Islet precursor cell (in vitro differentiated cells): ENCODE measurements around the gene COL16A1.
A peak's percentile ranks its signal among the peaks of the same experiment; 100 is the strongest.
"Not testable (repeated sequence)": the region's sequence is repeated elsewhere in the genome, so short reads cannot be mapped to it uniquely, and the experiment has no call there.

Experiments used
- DNase-seq: peaks from one replicate; pipeline ENCODE4 v3.0.0-alpha.2; 2018

COL16A1 gene

DNA sequence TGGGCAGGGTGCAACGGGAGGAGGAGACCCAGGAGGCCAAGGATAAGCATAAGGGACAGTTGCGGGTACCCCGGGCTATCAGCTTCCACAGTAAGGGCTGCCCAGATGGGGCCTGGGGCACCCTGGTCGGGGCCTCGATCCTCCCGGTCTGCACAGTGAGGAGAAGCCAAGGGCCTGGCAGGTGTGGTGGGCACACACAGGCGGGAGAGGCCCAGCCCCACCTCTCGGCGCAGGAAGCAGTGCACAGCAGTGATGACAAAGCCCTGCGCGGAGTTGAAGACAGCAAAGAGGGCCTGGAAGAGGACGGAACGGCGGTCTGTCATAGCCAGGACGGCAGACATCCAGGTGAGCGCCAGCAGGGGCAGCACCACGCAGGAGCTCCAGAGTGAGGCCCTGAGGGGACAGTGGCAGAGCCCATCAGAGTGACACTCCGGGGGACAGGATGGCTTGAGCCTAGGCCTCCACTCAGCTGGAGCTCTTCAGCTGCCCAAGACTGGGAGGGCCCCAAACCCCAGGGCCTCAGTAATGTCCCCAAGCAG, 29.0 kb upstream of the COL16A1 start:
- DNase-seq: no peak

DNA sequence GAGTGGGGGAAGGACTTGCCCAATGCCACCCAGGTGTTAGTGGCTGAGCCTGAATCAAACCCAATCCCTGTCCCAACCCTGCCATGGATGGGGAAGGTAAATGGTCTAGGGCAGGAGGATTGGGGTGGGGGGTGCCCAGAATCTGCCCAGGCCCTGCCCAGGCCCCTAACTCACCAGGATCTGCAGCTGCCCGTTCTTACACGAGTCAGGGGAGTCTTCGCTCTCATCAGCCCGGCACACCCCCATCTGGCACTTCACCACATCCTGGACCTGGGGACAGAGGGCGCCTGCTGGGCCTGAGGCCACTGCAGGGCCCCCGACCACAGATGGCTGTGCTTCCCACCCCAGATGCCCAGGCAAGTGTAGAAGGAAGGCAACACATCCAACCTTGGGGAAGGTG, 28.5 kb upstream of the COL16A1 start:
- no peak for DNase-seq

DNA sequence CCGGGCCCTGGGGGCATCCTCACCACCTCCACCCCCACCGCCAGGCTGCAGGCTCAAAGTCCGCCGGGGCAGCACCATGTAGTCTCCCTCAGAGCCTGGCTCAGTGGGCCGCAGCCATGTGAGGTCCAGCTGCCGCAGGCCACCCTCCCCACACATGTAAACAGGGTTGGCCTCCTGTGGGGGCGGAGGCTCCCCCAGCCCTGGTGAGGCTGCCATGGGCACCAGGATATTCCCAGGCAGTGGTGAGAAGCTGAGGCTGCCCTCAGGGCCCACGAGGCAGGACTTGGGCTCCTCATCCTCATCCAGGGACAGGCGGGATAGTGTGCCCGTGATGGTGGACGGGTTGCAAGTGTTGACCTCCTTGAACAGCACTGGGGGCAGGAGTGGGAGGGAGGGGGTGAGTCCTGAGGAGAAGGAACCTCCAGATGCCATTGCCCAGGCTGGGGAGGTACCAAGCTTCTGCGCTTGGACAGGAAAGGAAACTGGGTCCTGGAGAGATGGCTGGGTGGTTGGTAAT, 27.3 kb upstream of the COL16A1 start:
- no peak for DNase-seq

DNA sequence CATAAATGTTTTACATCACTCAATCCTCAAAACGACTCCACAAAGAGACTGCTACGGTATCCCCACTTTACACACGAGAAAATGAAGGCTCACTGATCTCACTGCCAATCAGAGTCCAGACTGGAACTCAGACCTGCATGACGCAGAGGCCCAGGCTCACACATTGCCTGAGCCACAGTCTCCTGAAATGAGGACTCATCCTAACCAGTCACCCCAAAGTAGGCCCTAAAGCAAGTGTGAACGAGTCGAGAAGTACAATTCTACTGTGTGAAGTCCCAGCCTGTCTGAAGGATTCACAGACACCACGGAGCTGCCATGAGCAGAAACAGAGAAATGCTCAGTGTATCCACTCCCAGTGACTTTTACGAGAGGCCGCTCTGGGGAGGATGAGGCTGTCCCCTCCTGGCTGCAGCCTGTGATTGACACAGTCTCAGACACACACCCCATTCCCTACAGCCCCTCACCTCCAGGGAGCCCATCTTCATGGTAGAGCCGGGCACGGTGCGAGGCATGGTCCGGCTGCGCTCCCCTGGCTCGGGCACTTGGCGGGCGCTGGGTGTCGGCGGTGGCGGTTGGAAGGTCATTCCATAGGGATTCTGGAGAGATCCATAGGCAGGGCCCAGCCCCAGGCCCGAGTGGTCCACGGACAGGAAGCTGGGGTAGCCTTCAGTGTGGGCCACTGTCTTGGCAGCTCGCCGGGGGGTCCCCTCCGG, 26.7 kb upstream of the COL16A1 start:
- no peak for DNase-seq

DNA sequence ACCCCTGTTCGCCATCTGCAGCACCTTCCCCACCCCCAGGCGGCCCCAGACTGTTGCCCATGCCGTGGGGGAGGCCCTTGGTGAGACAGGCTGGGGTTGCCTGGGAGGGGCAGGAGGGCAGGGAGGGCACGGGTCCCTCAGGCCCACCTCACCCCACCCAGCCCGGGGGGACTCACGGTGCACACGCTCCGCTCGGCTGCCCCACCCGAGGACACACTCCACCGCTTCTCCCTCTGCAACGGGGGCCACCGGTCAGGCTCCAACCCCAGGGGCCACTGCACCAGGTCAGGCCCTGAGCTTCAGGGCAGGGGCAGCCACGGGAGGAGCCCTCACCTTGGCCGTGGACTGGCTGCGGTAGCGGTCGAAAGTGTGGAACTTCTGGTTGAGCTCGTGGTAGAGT, 24.0 kb upstream of the COL16A1 start:
- DNase-seq: no peak

DNA sequence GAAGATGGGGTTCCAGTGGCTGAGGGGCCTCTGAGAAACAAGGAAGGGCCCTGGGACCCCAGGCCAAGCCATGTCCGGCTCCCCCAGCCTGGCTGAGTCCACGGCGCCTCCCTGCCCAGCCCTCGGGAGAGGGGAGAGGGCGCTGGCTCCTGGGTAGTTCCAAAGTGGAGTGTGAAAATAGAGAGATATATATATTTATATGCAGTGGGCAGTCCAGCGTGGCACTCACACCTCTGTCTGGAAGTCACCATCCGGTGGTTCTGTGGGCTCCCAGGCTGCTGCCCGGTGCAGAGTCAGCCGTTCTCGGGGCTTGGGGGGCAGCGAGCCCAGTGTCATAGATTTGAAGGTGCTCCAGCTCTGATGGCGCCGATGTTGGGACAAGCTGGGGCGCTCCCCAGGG, 23.4 kb upstream of the COL16A1 start:
- DNase-seq: no peak

DNA sequence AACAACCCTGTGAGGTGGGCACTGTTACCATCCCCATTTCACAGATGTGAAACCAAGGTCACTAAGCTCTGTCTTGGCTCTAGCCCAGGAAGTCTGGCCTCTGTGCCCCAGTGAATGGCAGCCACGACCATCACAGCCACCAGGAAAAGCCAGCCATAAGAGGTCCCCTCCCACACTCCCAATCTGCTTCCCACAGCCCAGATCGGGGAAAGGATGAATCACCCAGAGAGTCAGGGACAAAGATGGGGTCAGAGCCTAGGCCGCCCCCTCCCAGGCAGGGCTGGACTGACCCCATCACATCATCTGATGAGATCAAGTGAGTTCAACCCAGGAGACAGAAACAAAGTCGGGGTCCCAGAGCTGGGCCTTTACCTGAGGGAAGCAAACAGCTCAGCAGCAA, 22.9 kb upstream of the COL16A1 start:
- DNase-seq: no peak

DNA sequence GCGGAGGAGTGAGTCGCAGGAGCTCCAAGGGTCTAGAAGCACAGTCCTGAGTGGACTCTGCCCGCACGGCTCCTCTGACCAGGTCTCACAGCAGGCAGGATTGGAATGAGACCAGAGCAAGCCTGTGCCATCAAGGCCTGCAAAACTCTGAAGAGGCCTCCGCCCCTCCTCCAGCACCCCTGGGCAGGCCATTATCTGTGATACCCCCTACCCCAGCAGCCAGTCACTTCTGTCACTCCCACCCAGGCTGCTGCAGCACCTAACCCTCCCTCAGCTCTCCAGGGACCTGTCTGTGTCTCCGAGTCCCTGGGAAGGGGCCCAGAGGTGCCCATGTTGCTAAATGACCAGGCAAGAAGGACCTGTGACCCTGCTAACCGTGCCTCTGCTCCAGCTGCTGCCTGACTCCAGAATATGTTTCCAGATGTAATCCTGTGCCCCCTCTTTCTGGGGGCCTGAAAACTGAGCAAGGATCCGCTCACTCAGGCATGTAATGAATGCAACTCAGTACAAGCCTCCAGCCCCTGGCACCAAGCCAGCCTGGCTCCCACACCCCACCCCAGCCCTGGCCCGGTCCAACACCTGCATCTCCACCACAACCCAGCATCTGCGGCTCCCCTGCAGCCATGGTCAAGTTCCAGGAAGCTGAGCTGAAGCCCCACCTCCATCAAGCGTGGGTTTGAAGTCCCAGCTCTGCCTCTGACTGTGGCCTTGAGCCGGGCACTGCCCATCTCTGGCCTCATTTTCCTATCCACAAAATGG, 22.1 kb upstream of the COL16A1 start:
- DNase-seq: no peak

DNA sequence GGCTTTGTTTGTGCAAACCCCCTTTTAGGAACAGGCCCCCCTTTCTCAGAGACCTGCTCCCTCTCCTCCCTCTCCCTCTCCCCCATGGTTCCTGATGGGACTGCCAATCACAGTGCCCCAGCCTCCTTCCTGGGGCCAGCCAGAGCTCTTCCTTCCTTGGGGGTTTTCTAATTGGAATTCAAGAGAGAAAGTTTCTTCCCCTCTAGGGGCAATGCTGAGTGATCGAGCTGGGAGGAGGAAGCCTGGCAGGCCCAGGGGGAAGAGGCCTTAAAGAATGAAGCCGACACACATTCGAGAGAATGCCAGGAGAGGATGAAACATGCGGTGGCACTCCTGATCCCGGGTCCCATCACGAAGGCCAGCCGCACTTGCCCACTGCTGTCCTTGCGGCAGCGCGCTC, 21.3 kb upstream of the COL16A1 start:
- no peak for DNase-seq

DNA sequence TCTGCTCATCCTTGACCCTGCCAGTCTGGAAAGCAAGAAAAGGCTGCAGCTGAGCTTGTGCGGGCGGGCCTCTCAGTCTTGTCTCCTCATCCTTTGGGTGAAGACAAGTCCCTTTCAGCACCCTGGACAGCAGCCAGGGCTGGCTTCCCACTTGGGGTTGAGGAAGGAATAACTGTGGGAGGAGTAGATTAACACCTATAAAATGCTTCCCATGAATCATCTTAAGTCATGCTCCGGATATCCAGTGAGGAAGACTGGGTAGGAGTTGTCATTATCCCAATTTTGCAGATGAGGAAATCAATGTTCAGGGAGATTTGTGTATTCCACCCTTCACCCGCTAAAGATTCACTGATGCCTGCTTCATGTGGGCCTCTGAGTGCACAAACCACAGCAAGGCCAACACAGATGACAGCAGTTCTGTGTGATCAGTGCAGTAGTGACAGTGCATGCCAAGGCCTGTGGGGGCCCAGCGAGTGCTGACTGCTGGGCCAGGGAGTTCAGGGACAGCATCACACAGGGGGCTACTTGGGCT, 20.1 kb upstream of the COL16A1 start:
- DNase-seq: peak; percentile 90

DNA sequence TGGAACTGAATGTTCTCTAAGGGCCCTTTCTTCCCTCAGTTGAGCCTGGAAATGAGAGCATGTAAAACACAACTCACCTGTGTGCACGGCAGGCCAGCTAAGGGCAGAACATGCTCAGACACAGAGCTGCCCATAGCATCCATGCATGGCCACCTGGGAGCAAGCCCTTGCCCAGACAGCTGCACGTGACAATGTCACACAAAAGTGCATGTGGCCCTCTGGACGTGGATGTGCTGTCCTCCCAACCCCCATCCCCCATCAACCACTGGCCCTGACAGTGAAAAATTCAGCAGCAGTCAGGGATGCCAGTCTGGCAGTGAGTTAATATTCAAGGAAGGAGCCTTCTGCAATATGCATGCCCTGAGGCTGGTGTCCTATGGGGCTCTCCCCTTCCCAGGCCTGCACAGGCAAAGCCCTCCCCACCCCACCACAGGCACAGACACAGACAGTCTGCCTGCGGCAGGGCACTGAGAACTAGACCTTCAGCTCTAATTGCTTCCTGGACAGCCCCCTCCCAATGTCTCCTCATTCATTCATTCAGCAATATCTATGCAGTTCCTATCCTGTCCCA, 14.6 kb upstream of the COL16A1 start:
- no peak for DNase-seq

DNA sequence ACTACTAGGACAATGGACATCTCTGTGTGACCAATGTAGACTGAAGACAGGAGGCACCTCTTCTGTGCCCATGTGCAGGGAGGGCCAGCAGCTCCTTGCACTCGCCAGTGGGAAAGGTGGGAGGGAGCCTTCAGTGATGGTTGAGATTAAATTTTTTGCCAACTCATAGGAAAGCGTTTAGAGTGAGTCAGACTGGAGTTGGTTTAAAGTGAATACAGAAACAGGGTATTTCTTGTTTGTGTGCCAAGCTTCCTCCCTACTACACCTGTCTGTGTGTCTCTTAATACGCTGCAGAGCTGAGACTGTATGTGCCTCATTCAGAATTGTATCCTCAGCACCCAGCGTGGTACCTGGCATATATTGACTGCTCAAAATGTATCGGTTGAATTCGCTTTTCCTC, 13.5 kb upstream of the COL16A1 start:
- DNase-seq: no peak

DNA sequence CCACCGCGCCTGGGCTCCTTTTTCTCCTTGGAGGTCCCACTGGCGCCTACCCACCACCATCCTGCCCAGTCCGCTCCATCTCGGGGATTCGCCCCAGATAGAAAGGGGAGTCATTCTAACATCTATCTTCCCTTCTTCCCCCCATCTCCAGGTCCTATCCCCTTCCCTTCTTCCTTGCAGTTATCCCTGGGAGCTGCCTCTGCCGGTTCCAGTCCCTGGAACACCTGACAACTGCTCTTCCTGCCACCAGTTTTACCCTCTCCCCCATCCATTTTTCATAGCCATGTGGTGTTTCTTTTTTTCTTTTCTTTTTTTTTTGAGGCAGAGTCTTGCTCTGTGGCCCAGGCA, 12.0 kb upstream of the COL16A1 start:
- no peak for DNase-seq

DNA sequence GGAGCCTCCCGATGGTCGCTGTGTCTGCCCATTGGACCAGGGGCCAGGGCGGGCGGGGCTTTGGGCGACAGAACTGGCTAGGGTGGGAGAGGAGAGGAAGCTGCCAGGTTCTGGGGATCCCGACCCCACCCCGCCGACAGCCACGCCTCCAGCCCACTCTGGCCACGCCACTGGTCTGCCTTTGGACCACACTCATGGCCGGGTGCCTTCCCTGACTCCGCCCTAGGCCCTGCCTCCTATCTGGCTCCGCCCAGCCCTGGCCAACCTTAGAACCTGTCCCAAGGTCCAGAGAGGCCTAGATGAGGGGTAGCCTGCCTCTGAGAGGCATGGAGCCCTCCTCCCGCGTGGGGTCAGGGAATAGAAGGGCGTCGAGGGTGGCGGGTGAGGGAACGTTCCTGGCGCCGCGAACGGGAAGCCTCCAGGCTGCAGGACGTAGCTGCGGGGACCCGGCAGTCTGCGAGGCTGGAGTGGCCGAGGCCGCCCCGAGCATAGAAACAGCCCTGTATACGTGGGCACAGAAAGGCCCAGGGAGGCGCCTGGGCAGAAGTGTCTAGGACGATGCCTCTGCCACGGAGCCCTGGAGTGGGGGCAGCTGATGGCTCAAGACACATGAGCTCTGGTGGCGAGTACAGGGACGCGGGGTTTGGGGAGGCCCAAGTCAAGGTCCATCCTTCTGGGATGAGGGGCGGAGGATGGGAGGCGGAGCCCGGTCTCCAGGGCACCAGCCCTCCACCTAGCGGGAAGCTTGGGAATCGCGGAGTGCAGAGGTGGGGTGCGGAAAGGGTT, 11.5 kb upstream of the COL16A1 start:
- DNase-seq: peak; percentile 99

DNA sequence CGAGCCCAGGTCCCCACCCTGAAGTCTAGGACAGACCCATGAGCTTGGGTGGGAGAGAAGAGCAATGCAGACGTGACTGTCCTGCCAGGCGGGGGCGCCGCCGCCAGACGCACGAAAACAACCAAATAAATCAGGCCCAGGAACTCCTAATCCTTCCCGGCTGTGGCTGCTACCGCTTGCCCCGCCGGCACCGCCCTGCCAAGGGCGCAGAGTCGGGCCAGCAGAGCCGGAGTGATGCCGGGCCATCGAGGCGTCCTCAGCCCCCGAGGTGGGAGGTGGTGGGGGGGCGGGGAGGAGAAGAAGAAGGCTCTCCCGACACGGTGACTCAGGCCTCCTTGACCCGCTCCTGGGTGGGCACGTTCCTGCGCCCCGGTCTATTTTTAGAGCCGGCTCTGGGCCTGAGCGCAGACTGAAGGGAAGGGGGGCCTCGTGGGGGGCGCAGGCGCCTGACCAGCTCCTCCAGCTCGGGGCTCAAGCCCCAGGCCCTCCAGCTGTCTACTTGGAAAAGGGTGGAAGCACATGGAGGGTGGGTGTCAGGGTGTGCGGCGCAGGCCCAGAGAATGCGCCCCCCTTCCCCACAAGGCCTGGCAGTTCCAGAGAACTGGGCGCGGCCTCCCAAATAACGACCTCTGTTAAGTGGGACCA, 10.7 kb upstream of the COL16A1 start:
- DNase-seq: peak; percentile 95

DNA sequence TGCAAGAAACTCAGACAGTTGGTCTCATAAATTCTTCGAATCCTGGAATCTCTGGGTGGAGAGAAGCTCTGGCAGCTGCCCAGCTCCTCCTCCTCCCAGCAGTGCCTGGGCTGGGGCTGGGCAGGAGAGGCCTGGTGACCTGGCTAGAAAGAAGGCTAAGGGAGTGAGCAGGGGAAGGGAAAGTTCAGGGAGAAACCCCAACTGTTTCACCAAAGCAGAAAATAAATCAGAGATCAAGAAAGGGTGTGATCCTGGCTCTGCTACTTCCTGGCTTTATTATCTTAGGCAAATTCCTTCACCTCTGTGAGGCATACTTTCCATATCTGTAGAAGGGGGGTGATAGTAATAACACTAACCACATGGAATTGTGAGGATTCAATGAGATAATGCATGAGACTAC, 8.8 kb upstream of the COL16A1 start:
- peak; percentile 83 for DNase-seq

DNA sequence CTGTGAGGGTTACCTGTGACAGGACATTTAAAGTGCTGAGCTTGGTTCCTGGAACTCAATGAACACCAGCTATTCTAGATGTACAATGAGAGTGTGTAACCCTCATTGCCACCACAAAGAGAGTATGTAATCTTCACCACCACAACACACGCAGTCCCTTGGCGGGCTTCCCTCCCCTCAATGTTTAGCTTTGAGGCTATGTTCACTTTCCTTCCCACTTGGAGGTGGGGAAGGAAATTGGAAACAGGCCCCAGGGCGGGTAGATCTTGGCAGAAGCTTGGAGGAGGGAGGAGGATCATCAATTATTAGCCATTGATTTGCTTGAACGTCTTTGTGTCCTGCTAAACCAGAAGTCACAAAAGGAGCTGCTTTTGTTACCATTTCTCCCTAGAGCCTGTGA, 8.3 kb upstream of the COL16A1 start:
- no peak for DNase-seq

DNA sequence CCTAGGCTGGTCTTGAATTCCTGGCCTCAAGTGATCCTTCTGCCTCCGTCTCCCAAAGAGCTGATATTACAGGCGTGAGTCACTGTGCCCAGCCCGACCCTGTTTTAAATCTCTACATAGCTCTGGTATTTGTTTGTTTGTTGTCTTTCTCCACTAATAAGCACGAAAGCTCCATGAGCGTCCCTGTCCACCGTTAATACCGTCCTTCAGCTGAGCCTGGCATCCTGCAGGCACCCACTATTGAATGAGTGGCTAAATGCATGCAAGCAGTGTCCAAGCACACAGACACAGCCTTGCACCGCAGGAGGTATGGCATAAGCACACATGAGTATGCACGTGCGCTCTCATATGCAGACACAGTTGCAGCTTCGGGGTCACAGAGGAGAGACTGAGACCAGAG, 4.5 kb upstream of the COL16A1 start:
- DNase-seq: peak; percentile 77

DNA sequence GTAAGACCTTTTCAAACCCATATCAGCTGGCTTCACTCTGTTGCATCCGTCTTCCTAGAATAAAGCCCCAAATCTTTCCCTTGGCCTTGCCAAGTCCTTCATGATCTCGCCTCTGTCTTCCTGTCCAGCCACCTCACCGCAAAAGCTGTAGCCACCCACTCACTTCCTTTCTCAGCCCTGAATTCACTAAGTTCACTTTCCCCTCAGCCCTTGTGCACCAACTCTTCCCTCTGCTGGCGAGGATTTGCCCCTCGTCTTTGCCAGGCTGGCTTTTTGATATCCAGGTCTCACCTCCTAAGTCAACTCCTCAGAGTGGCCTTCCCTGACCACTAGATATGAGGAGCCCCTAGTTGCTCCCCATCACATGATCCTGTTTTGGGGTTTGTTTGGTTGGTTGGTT, 3.9 kb upstream of the COL16A1 start:
- DNase-seq: no peak

DNA sequence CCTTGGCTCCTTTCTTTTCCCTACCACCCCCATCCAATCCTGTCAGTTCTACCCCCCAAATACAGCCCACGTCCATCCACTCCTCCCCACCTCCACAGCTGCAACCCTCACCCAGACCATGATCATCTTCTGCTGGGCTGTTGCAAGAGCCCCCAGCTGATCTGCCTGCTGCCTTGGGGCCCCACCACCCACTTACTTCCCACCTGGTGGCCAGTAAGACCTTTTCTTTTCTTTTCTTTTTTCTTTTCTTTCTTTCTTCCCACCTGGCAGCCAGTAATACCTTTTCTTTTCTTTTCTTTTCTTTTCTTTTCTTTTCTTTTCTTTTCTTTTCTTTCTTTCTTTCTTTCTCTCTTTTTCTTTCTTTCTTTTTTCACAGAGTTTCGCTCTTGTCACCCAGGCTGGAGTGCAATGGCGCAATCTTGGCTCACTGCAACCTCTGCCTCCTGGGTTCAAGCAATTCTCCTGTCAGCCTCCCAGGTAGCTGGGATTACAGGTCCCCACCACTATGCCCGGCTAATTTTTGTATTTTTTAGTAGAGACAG, 3.3 kb upstream of the COL16A1 start:
- DNase-seq: not testable (repeated sequence)

DNA sequence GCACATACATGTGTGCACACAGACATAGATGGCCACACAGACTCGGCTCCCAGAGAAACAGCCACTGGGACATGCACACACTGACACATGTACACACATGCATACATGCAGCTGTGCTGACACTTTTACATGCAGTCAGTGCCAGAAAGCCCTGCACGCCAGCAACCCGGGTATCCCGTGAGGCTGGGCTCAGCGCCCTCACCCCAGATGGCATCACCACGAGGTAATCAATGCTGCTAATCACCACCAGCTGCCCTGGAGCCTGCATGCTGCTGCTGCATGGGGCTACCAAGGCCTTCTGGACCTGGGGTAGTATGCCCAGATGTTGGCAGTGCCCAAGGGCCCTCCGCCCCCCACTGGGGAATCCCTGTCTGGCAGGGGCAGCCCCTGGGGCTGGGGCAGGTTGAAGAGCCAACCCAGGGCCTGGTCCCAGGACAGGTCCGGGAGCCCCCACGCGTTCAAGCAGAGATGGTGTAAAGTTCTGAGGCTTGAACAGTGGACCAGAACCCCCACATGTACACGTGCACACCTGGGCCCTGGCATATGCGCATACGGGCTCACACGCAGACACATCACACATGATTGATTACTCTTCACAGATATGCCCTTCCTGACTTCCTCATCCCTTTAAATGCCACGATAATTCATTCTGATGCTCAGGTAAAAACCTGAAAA, 2.7 kb upstream of the COL16A1 start:
- DNase-seq: no peak
